ENCODE results near the gene PHACTR3. TPM values are rescaled to one million over a fixed set of nuclear protein-coding genes. Genes with fewer than 3 reads are reported as not detected.
"Not testable (repeated sequence)": the region's sequence is repeated elsewhere in the genome, so short reads cannot be mapped to it uniquely, and the experiment has no call there.

Gene PHACTR3
- total RNA-seq, 4 donors from 2014 or later = 0.54 to 0.81 (median 0.59) TPM; not detected in 1

GRCh38 chr20:59613861-59614260 lies 9.5 kb downstream of the PHACTR3 start:
- no peak overlapping the region for H3K27ac ChIP-seq
- 84 to 87% methylated on average over 5 of the region's 5 CpGs for WGBS, 2 donors (ENCODE audit: low coverage in 1 of 2)
- no peak for TF ChIP-seq EP300 (IDR thresholded peaks at IDR 0.05)
- H3K4me1 ChIP-seq = no peaks in the 10 kb centered on the region
- no peaks in the 10 kb centered on the region for H3K9me3 ChIP-seq
- H3K27me3 ChIP-seq = peaks cover 42% of the 10 kb centered on the region
- H3K36me3 ChIP-seq = no peaks in the 10 kb centered on the region
- no peak overlapping the region for H3K4me3 ChIP-seq
- ATAC-seq = no peak

DNA sequence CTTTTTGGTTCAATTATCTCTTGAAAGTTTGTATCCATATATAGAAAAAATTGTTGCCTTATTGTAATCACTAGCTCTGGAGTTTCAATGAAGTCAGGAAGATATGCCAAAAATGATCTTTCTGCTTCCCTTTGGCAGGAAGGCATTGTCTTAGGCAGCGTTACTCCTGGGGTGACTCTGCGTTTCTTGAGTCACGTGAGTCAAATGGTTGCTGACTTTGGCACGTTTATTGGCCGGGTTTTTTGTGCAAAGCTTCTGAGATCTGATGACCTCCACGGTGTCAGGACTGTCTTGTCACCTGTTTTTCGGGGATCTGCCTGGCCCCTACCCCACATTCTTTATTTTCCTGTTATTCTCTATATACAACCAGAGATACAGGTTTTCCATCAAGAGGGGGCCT lies 10.4 kb downstream of the PHACTR3 start:
- 50 to 73% methylated on average over 6 to 7 of the region's 7 CpGs for WGBS, 2 donors (ENCODE audit: low coverage in 1 of 2)
- Histone ChIP-seq H3K9me3 (no peaks in the 10 kb centered on the region), H3K27me3 (peaks cover 41% of the 10 kb centered on the region), H3K4me3 (no peak overlapping the region), H3K27ac (no peak overlapping the region), H3K36me3 (no peaks in the 10 kb centered on the region), H3K4me1 (no peaks in the 10 kb centered on the region)
- ATAC-seq = no peak
- TF ChIP-seq EP300 (IDR thresholded peaks at IDR 0.05) (no peak), POLR2A (IDR thresholded peaks at IDR 0.05) (no peak), CTCF (IDR thresholded peaks at IDR 0.05) (no peak), POLR2AphosphoS5 (IDR thresholded peaks at IDR 0.05) (no peak)

DNA sequence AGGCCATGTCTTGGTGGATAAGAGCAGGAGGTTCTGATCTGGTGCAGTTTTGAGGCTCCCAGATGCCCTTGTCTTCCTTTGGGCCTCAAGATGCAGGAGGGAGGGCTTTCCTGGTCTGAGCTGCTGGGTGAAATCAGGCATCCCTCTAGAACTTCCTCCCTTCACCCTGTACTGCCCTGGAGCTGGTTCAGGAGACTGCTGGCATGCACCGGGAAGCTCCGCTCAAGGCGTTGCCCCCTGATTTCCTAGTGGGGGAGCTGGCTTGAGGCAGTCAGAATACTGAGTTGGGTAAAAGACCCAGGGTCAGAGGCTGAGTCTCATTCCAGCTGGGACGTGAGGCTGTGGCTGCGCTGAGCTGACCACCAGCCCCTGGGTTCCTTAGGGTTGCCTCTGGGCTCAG lies 12.0 kb downstream of the PHACTR3 start:
- no peaks in the 10 kb centered on the region for H3K4me1 ChIP-seq
- H3K27ac ChIP-seq = no peak overlapping the region
- no peaks in the 10 kb centered on the region for H3K36me3 ChIP-seq
- no peaks in the 10 kb centered on the region for H3K9me3 ChIP-seq
- H3K4me3 ChIP-seq = no peak overlapping the region
- no peak for TF ChIP-seq EP300 (IDR thresholded peaks at IDR 0.05)
- no peak for TF ChIP-seq POLR2A (IDR thresholded peaks at IDR 0.05)
- no peak for TF ChIP-seq CTCF (IDR thresholded peaks at IDR 0.05)
- TF ChIP-seq POLR2AphosphoS5 (IDR thresholded peaks at IDR 0.05) = no peak
- ATAC-seq = no peak
- peaks cover 36% of the 10 kb centered on the region for H3K27me3 ChIP-seq
- 100% methylated on average over 1 of the region's 5 CpGs; no CpG with 5 or more reads in 1 of the 2 donors for WGBS, 2 donors (ENCODE audit: low coverage in 1 of 2)

GRCh38 chr20:59617221-59617620 lies 12.9 kb downstream of the PHACTR3 start:
- TF ChIP-seq POLR2A (IDR thresholded peaks at IDR 0.05) (no peak), POLR2AphosphoS5 (IDR thresholded peaks at IDR 0.05) (no peak), EP300 (IDR thresholded peaks at IDR 0.05) (no peak), CTCF (IDR thresholded peaks at IDR 0.05) (no peak)
- ATAC-seq = no peak
- no peak overlapping the region for H3K4me3 ChIP-seq
- no peaks in the 10 kb centered on the region for H3K36me3 ChIP-seq
- no peaks in the 10 kb centered on the region for H3K9me3 ChIP-seq
- no peaks in the 10 kb centered on the region for H3K4me1 ChIP-seq
- 57 to 58% methylated on average over 2 of the region's 2 CpGs for WGBS, 2 donors (ENCODE audit: low coverage in 1 of 2)
- H3K27me3 ChIP-seq = peaks cover 40% of the 10 kb centered on the region
- no peak overlapping the region for H3K27ac ChIP-seq

GRCh38 chr20:59618131-59618530 lies 13.8 kb downstream of the PHACTR3 start:
- ATAC-seq = no peak
- Histone ChIP-seq H3K4me1 (no peaks in the 10 kb centered on the region), H3K4me3 (no peak overlapping the region), H3K36me3 (no peaks in the 10 kb centered on the region), H3K9me3 (no peaks in the 10 kb centered on the region), H3K27me3 (peaks cover 40% of the 10 kb centered on the region), H3K27ac (no peak overlapping the region)
- TF ChIP-seq EP300 (IDR thresholded peaks at IDR 0.05) = no peak
- no peak for TF ChIP-seq POLR2AphosphoS5 (IDR thresholded peaks at IDR 0.05)
- 58 to 72% methylated on average over 4 to 6 of the region's 8 CpGs for whole genome bisulfite sequencing, 2 donors (ENCODE audit: low coverage in 1 of 2)

DNA sequence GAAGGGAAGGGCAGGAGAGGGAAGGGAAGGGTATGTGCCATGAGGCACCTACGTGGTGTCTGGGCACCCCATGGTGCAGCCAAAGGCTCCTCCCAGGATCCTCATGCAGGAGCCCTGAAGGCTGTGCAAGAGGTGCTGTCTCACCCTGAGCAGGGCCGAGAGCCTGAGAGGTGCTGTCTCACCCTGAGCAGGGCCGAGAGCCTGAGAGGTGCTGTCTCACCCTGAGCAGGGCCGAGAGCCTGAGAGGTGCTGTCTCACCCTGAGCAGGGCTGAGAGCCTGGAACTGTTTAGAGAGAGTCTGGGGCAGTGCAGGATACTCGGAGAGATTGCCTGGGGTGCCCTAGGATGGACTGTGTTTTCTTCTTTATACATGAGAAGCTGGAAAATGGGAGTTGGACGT lies 14.2 kb downstream of the PHACTR3 start:
- H3K36me3 ChIP-seq, ATAC-seq, H3K27ac ChIP-seq, H3K4me3 ChIP-seq, H3K4me1 ChIP-seq, H3K9me3 ChIP-seq: not testable (repeated sequence)
- peaks cover 42% of the 10 kb centered on the region for H3K27me3 ChIP-seq
- 60 to 100% methylated on average over 1 of the region's 6 CpGs for WGBS, 2 donors (ENCODE audit: low coverage in 1 of 2)

All from gastroesophageal sphincter (tissue), 4 donors.